GM12878 (cell line): Measurements from ENCODE around the gene MAP2K7. TPM values are rescaled to one million over a fixed set of nuclear protein-coding genes. Genes with fewer than 3 reads are reported as not detected.

Experiments used
- ATAC-seq: fragments of 200-7000 bp; cut with Tn5 transposase; 3 replicates; pipeline ENCODE4 v1.9.1; 2020; ENCODE audit warnings: mild to moderate bottlenecking, moderate library complexity
- Bru-seq: library from RNA; stranded (reverse); fragments of 400-500 nt; gene quantifications from one replicate; lab custom pipeline; 2021; lab: Mats Ljungman, UMichigan
- BruChase-seq, 2 experiments: library from RNA; stranded (reverse); fragments of 400-500 nt; gene quantifications; one replicate each; lab custom pipeline; 2021; lab: Mats Ljungman, UMichigan
- BruUV-seq: library from RNA; stranded (reverse); fragments of 400-500 nt; replicated peaks from 2 replicates; lab custom pipeline; 2021; lab: Mats Ljungman, UMichigan
- CTCF ChIA-PET: fragments of 300-600 bp; sonication (Branson Sonifier 250); formaldehyde crosslinking; extraction: SDS; loops from one replicate; lab custom pipeline; 2021; ENCODE audit warnings: inconsistent platforms; lab: Yijun Ruan, JAX
- POLR2A ChIA-PET: fragments of 350-600 bp; formaldehyde crosslinking; extraction: SDS; loops from one replicate; lab custom pipeline; 2021; ENCODE audit warnings: inconsistent platforms; lab: Charles Lee
- RAD21 ChIA-PET: fragments of 300-600 bp; sonication (Branson Sonifier 250); formaldehyde crosslinking; loops from one replicate; lab custom pipeline; 2023; ENCODE audit warnings: antibody characterized with exemption; ENCODE audit not compliant: unreplicated experiment; lab: Charles Lee
- SMC1A ChIA-PET: fragments of 300-600 bp; sonication (Branson Sonifier 250); formaldehyde crosslinking; loops from one replicate; lab custom pipeline; 2023; ENCODE audit not compliant: unreplicated experiment, uncharacterized antibody; lab: Charles Lee
- DNase-seq: peaks from one replicate; pipeline ENCODE4 v3.0.0-alpha.2; 2011; ENCODE audit warnings: low read depth, low spot score
- FAIRE-seq: peaks from 3 replicates; lab custom pipeline; 2011; peaks lifted over from hg19 to GRCh38; lab: Jason Lieb, UNC
- H2AFZ ChIP-seq: 2 replicates; pipeline ENCODE4 v1.6.0; 2011; ENCODE audit warnings: low read depth, low read length, control low read depth; ENCODE audit not compliant: control insufficient read depth
- H3K27ac ChIP-seq: 2 replicates; pipeline ENCODE4 v1.5.1; 2011; ENCODE audit warnings: control low read depth; ENCODE audit not compliant: control insufficient read depth, insufficient read depth
- H3K27me3 ChIP-seq, 2 experiments: replicated peaks in 1 of 2; 2 replicates each; pipeline versions ENCODE4 v1.6.0 to v1.6.1; 2011; ENCODE audit warnings: low read length in 1 of 2; ENCODE audit not compliant: control insufficient read depth in 2 of 2, insufficient read depth in 2 of 2
- H3K36me3 ChIP-seq, 2 experiments: 2 replicates each; pipeline ENCODE4 v1.5.1; 2011; ENCODE audit warnings: low read length in 1 of 2; ENCODE audit not compliant: control insufficient read depth in 2 of 2, insufficient read depth in 2 of 2
- H3K4me1 ChIP-seq: 2 replicates; pipeline ENCODE4 v1.6.1; 2011; ENCODE audit warnings: mild to moderate bottlenecking, low read length, moderate library complexity, mixed read lengths; ENCODE audit not compliant: control insufficient read depth, insufficient read depth
- H3K4me2 ChIP-seq: 2 replicates; pipeline ENCODE4 v1.6.0; 2011; ENCODE audit warnings: control low read depth; ENCODE audit not compliant: control insufficient read depth, insufficient read depth
- H3K4me3 ChIP-seq: fragments of 200-600 bp; sonication (generic); 2 replicates; pipeline ENCODE4 v1.5.1; 2016
- H3K79me2 ChIP-seq: 2 replicates; pipeline ENCODE4 v1.6.0; 2011; ENCODE audit warnings: low read length; ENCODE audit not compliant: control insufficient read depth, insufficient read depth
- H3K9ac ChIP-seq: 2 replicates; pipeline ENCODE4 v1.8.0; 2011; ENCODE audit warnings: low read length, control low read depth, mixed read lengths; ENCODE audit not compliant: control insufficient read depth, insufficient read depth
- H3K9me3 ChIP-seq: replicated peaks from 3 replicates; pipeline ENCODE4 v1.5.1; 2011; ENCODE audit warnings: mild to moderate bottlenecking, low read length; ENCODE audit not compliant: control insufficient read depth, insufficient read depth
- H4K20me1 ChIP-seq: 2 replicates; pipeline ENCODE4 v1.6.0; 2011; ENCODE audit not compliant: control insufficient read depth, insufficient read depth
- GABPA ChIP-seq: IDR thresholded peaks from 2 replicates; pipeline ENCODE4 v1.6.1; 2014; ENCODE audit warnings: antibody characterized with exemption, low read depth, mild to moderate bottlenecking, inconsistent platforms
- IRF3 ChIP-seq: fragments of 450-650 bp; IDR thresholded peaks from 2 replicates; pipeline ENCODE4 v1.6.1; 2014; ENCODE audit warnings: mild to moderate bottlenecking
- NR2C2 ChIP-seq: IDR thresholded peaks from 2 replicates; pipeline ENCODE4 v1.6.1; 2011; ENCODE audit warnings: borderline replicate concordance, low read depth; ENCODE audit not compliant: control insufficient read depth, insufficient read length
- PML ChIP-seq: IDR thresholded peaks from 2 replicates; pipeline ENCODE4 v1.6.1; 2012; ENCODE audit warnings: low read length, inconsistent platforms
- PRDM15 ChIP-seq: fragments of 450-650 bp; formaldehyde crosslinking; IDR thresholded peaks from 2 replicates; pipeline ENCODE4 v1.4.0; 2020; ENCODE audit warnings: mild to moderate bottlenecking, moderate library complexity
- RAD21 ChIP-seq: IDR thresholded peaks from 2 replicates; pipeline ENCODE4 v1.6.1; 2011; ENCODE audit warnings: mild to moderate bottlenecking, low read depth, low read length, moderate library complexity; ENCODE audit not compliant: insufficient read depth
- SMAD1 ChIP-seq: fragments of 450-650 bp; IDR thresholded peaks from 2 replicates; pipeline ENCODE4 v1.6.1; 2018; ENCODE audit warnings: mild to moderate bottlenecking, low read depth; ENCODE audit not compliant: partially characterized antibody
- ZNF687 ChIP-seq: fragments of 450-650 bp; IDR thresholded peaks from 2 replicates; pipeline ENCODE4 v1.6.1; 2017; ENCODE audit warnings: mild to moderate bottlenecking, moderate library complexity
- WGBS: methylation state at CpG from one replicate; pipeline ENCODE4 v1.1.6; 2016; ENCODE audit warnings: low lambda C conversion rate; ENCODE audit not compliant: insufficient replicate concordance, insufficient coverage; ENCODE audit errors: missing lambda C conversion rate; 5-methylcytosine and 5-hydroxymethylcytosine counted together
- in situ Hi-C: fragments of 300-500 bp; cut with MboI; formaldehyde crosslinking; loops from 9 replicates; pipeline ENCODE4 v1.14.3; 2018; ENCODE audit warnings: mixed read lengths
- intact Hi-C: fragments of 100-400 bp; cut with micrococcal nuclease; formaldehyde crosslinking; loops from one replicate; pipeline ENCODE4 v1.14.2; 2022; ENCODE audit not compliant: unreplicated experiment
- long read RNA-seq, 2 experiments: library from polyadenylated mRNA; unstranded; transcript quantifications; one replicate each; pipeline ENCODE4 v2.0.0, GENCODE V29; 2019 to 2020
- polyA minus RNA-seq, 3 experiments: library from RNA; depleted of rRNA, polyadenylated mRNA; stranded (reverse); fragments of >200 nt; gene quantifications; 2 replicates each; pipeline ENCODE4 v1.2.3, GENCODE V29; 2011
- polyA plus RNA-seq, 11 experiments: library from polyadenylated mRNA; depleted of rRNA in 4 of 11; unstranded in 6 of 11; stranded (reverse) in 5 of 11; fragments of >200 nt; fragmentation: Nextera tagmentation in 4 of 11; fragmentation: Illumina TruSeq in 1 of 11; extraction: Ambion mirVana in 4 of 11; extraction: Trizol in 1 of 11; gene quantifications; 1 replicate in 1 of 11; 2 replicates in 10 of 11; pipeline versions ENCODE4 v1.2.1 to v1.2.3, GENCODE V29; 2011 to 2016; ENCODE audit warnings: inconsistent platforms in 2 of 11, missing spikeins in 2 of 11, low read depth in 1 of 11
- total RNA-seq, 4 experiments: library from RNA; depleted of rRNA in 3 of 4; stranded (reverse); fragments of >200 nt in 3 of 4; fragmentation: Illumina TruSeq in 1 of 4; extraction: Trizol in 1 of 4; gene quantifications; 2 replicates each; pipeline versions ENCODE4 v1.2.1 to v1.2.3, GENCODE V29; 2013 to 2021

MAP2K7 gene
- 19.3 and 24.7 TPM in 2 replicates for total RNA-seq (2013; cell fraction: nucleolus; rRNA removed)
- total RNA-seq (2014; rRNA removed) (9.7 and 13.4 TPM in 2 replicates), total RNA-seq (2014; rRNA removed; fragmentation: Illumina TruSeq; extraction: Trizol) (4.8 and 5.5 TPM in 2 replicates), total RNA-seq (2021) (30.6 and 32.2 TPM in 2 replicates), polyA plus RNA-seq (2011; rRNA removed) (5.6 and 9.0 TPM in 2 replicates), polyA plus RNA-seq (2014; fragmentation: Illumina TruSeq; extraction: Trizol) (4.2 and 8.0 TPM in 2 replicates), polyA plus RNA-seq (2014; fragmentation: Nextera tagmentation; extraction: Ambion mirVana) (under 1 TPM; 0.34 to 0.95 TPM), polyA plus RNA-seq (2014; rRNA removed) (25.9 and 31.2 TPM in 2 replicates), polyA plus RNA-seq (2016; fragmentation: Nextera tagmentation; extraction: Ambion mirVana) (1 to 10 TPM; 3.5 to 4.5 TPM), polyA minus RNA-seq (2011; rRNA and poly(A)+ RNA removed) (5.4 and 11.6 TPM in 2 replicates), Bru-seq, nascent RNA (percentile 74 among the genes with signal in this experiment), BruChase-seq, experiment 1, labeled RNA remaining after a 6-hour chase (percentile 85 among the genes with signal in this experiment), BruChase-seq, experiment 2, labeled RNA remaining after a 2-hour chase (percentile 88 among the genes with signal in this experiment)
- 7.9 TPM for polyA plus RNA-seq (2011; ENCODE audit: low read depth)
- polyA plus RNA-seq (2011; cell fraction: cytosol; rRNA removed) = 10.8 and 18.3 TPM in 2 replicates
- polyA plus RNA-seq (2011; cell fraction: nucleus; rRNA removed) = 37.2 and 41.6 TPM in 2 replicates
- polyA plus RNA-seq (2012) = 20.1 and 27.9 TPM in 2 replicates
- polyA minus RNA-seq (2011; cell fraction: cytosol; rRNA and poly(A)+ RNA removed) = 6.0 and 10.7 TPM in 2 replicates
- polyA minus RNA-seq (2011; cell fraction: nucleus; rRNA and poly(A)+ RNA removed) = 9.4 and 11.8 TPM in 2 replicates
- long read RNA-seq, experiment 1 = 0 reads
- long read RNA-seq, experiment 2 = 0 reads

- H3K79me2 ChIP-seq = peaks cover 36% of the 10 kb centered on the region
- ATAC-seq (peak; percentile 89), FAIRE-seq (peak; percentile 100), DNase-seq (peak; percentile 99)
- peak within 1 kb of the TSS; percentile 81 for H3K27ac ChIP-seq
- no TSS peak for BruUV-seq
- intact Hi-C loops = loop anchor here (2.0 to 10.0 kb wide), 2 partner anchors 35 to 219 kb away; partner anchors contain the start of gene TRAPPC5
- peak within 1 kb of the TSS; percentile 99 for H3K4me2 ChIP-seq
- peaks cover 14% of the 10 kb centered on the region for H3K4me1 ChIP-seq
- H3K36me3 ChIP-seq = 0 out of 4 replicates have a peak, but pooled peaks cover 0 to 2% of the 10 kb centered on the region in 2 experiments
- peak within 1 kb of the TSS; percentile 93 for H3K9ac ChIP-seq
- POLR2A ChIA-PET = interaction anchor here (0.6 to 1.6 kb wide), 7 partner anchors 17 to 1512 kb away, joined by 3 to 27 read pairs (median 5); partner anchors contain the start of gene SNAPC2
- RAD21 ChIA-PET = interaction anchor here (0.6 to 1.6 kb wide), 8 partner anchors 17 to 335 kb away, joined by 3 to 17 read pairs (median 4); partner anchors contain the start of genes SNAPC2 and TIMM44
- no peaks in the 10 kb centered on the region for H3K9me3 ChIP-seq
- peak within 1 kb of the TSS; percentile 95 for H3K4me3 ChIP-seq
- 2% methylated on average over 79 of the region's 89 CpGs for WGBS
- in situ Hi-C loops = no loop called here
- peak within 1 kb of the TSS; percentile 98 for H2AFZ ChIP-seq
- peaks cover 9% of the 10 kb centered on the region; the same call in 1 of the 2 replicates for H4K20me1 ChIP-seq
- CTCF ChIA-PET = interaction anchor here (0.7 to 3.3 kb wide), 8 partner anchors 12 to 335 kb away, joined by 4 to 13 read pairs (median 6); partner anchors contain the start of genes SNAPC2, TIMM44 and TRAPPC5
- SMC1A ChIA-PET = interaction anchor here (1.2 kb wide), 1 partner anchor 17 kb away, joined by 13 read pairs; the partner anchor contains the start of gene SNAPC2
- no peaks in the 10 kb centered on the region for H3K27me3 ChIP-seq
- TF ChIP-seq IRF3 (no peak), PML (peak; percentile 51; the same call in 1 of the 2 replicates), RAD21 (peak; percentile 36; the same call in 1 of the 2 replicates), ZNF687 (peak; percentile 83), SMAD1 (peak; percentile 64), NR2C2 (no peak), GABPA (no peak), PRDM15 (no peak)
Observed at GRCh38 chr19:7903244-7904073, at the start of gene MAP2K7. Gene MAP2K7 (plus strand): TSS chr19:7903877. CDS start chr19:7903945, 68 bp downstream.
